NT2/D1 (cell line): ENCODE results near the gene HCN2.

Experiments
- YY1 ChIP-seq: IDR thresholded peaks from 2 replicates; pipeline ENCODE4 v1.6.1; 2011; ENCODE audit not compliant: insufficient read length, insufficient read depth
- ZNF274 ChIP-seq: IDR thresholded peaks from 2 replicates; pipeline ENCODE4 v1.6.1; 2011; ENCODE audit warnings: mild to moderate bottlenecking, low read depth, low read length

- TF ChIP-seq ZNF274 (no peak), YY1 (no peak)
Observed at GRCh38 chr19:610801-611480, 21.3 kb downstream of the HCN2 start.
